ENCODE data around the gene GNLY. TPM values are rescaled to one million over a fixed set of nuclear protein-coding genes. Genes with fewer than 3 reads are reported as not detected.

Gene GNLY
- total and polyA plus RNA-seq, 2 of the 4 experiments (the other 2 are of a cell fraction) = not detected

DNA sequence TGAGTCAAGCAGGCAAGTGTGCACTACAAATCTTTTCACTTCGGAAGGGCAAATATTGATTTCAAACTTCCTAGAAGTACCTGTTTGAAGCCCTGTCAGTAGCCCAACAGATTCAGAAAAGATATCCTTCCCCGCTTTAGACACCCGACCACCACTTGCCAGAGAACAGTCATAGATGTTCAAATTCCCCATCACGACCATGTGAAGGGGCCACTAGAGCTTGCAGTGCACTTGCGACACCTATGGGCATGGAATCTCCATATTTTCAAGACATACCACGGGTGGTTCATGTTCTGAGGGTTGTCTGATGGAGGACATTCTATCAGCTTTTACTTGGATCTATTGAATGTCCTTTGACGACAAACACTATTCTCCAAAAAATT, 23.8 kb downstream of the GNLY start:
- Histone ChIP-seq H3K14ac (replicated peaks; ENCODE audit: low read depth, low read length) (no peak overlapping the region), H3K36me3 (ENCODE audit: control insufficient read depth, insufficient read depth, low read length) (no peaks in the 10 kb centered on the region), H4K91ac (ENCODE audit: insufficient read depth, low read depth, low read length) (no peak overlapping the region), H3K27ac (ENCODE audit: insufficient read depth, low read length) (no peak overlapping the region), H2BK20ac (ENCODE audit: low read depth, low read length) (no peak overlapping the region), H3K4me2 (ENCODE audit: low read depth, low read length) (no peak overlapping the region), H2AFZ (replicated peaks; ENCODE audit: low read length, poor library complexity) (no peak overlapping the region), H4K8ac (ENCODE audit: low read depth in 2 of 2, low read length in 2 of 2) (no peak overlapping the region), H3K23ac (ENCODE audit: low read depth, low read length) (no peak overlapping the region), H3K79me1 (ENCODE audit: low read depth in 1 of 2, low read length in 2 of 2) (no peaks in the 10 kb centered on the region), H3K9ac (ENCODE audit: low read depth, low read length) (no peak overlapping the region), H2BK5ac (ENCODE audit: low read depth, low read length, poor library complexity, severe bottlenecking) (no peak overlapping the region), H3K9me3 (ENCODE audit: control insufficient read depth, insufficient read depth, low read length) (no peaks in the 10 kb centered on the region; the same call in 1 of the 2 replicates), H3K4ac (ENCODE audit: low read depth, low read length) (no peak overlapping the region), H2AK5ac (ENCODE audit: low read depth, low read length) (no peak overlapping the region), H2BK120ac (ENCODE audit: low read depth, low read length) (no peak overlapping the region), H3K56ac (ENCODE audit: extremely low read depth, insufficient read depth, low read length) (no peak overlapping the region), H3K9me1 (ENCODE audit: insufficient read depth, low read length) (0 out of 2 replicates have a peak, but pooled peaks cover 3% of the 10 kb centered on the region), H3K4me1 (ENCODE audit: control insufficient read depth, insufficient read depth, low read length) (no peaks in the 10 kb centered on the region), H4K5ac (ENCODE audit: low read depth, low read length) (no peak overlapping the region), H3K27me3 (ENCODE audit: control insufficient read depth, insufficient read depth, low read length) (peaks cover 14% of the 10 kb centered on the region), H3K4me3 (ENCODE audit: insufficient read depth, low read depth, low read length) (no peak overlapping the region), H4K20me1 (ENCODE audit: insufficient read depth, low read length) (no peaks in the 10 kb centered on the region), H2BK15ac (ENCODE audit: low read depth, low read length) (no peak overlapping the region), H3K18ac (ENCODE audit: low read depth, low read length) (no peak overlapping the region), H2AK9ac (replicated peaks; ENCODE audit: low read depth, low read length, poor library complexity) (no peak overlapping the region)
- CTCF ChIA-PET = no interaction called here
- intact Hi-C loops (cut with micrococcal nuclease) = no loop called here
- in situ Hi-C loops (cut with MboI; ENCODE audit: low sequenced_read_pairs) = no loop called here
- WGBS, 2 experiments (ENCODE audit: extremely low coverage in 2 of 2, insufficient read length in 1 of 2) = 100% methylated on average over 1 of the region's 7 CpGs; no CpG with 5 or more reads in 1 of the 2 experiments
- ATAC-seq (ENCODE audit: low read depth) (0 out of 2 replicates have a peak, but pooled peaks have one; percentile 36), DNase-seq (no peak)
- no TSS peak for BruUV-seq (replicated peaks)
- TF ChIP-seq BHLHE40 (IDR thresholded peaks at IDR 0.05; ENCODE audit: low read depth, low read length) (no peak), RAD21 (IDR thresholded peaks at IDR 0.05; ENCODE audit: low read length) (peak; percentile 6; the same call in 1 of the 2 replicates)
- POLR2A ChIA-PET (ENCODE audit: unreplicated experiment) = no interaction called here
- dilution Hi-C loops (cut with HindIII; ENCODE audit: low sequenced_read_pairs, unreplicated experiment) = no loop called here

All from IMR-90 (cell line).